ENCODE measurements around the gene FILIP1L.

Gene FILIP1L

GRCh38 chr3:100141586-100141985 lies 27.3 kb upstream of the FILIP1L start:
- H3K4me3 ChIP-seq (ENCODE audit: low read depth, low read length) = no peak overlapping the region
- TF ChIP-seq CTCF (IDR thresholded peaks at IDR 0.05; ENCODE audit: low read depth, low read length) = no peak

DNA sequence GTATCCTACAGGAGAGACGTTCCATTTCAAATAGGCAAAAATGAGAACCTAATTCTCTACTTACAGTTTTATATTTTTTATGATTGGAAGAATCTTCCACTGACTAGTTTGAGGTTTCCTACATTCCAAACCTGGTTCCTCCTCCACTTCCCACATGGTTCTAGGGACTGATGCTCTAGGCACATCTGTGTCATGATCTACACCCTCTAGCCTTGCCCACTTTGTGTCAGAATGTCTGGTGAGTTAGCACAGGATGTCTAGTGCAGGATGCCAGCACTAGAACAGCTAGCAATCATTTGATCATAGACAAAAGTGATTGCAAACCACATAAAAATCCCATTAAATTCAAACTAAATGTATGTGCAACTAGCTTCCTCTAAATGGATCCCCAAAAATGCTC lies 26.7 kb upstream of the FILIP1L start:
- TF ChIP-seq CTCF (IDR thresholded peaks at IDR 0.05; ENCODE audit: low read depth, low read length) = no peak
- H3K4me3 ChIP-seq (ENCODE audit: low read depth, low read length) = no peak overlapping the region

DNA sequence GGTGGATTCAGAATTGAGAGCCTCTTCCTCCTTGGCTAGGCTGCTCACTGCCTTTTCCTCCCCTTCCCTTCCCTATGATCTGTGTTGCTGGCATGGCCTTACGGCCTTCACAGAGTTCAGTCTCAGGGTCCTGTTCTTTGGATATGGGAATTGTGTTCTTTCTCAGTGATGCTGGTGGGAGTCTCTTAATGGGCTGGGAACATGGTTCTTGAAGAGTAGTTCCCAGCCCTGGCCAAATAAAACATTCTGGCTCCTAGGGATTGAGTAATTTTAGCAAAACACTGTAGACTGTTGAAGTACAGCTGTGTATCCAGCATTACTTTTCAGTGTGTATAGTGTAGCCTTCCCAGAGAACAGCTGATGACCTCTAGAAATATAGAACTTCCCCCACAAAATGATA lies 22.6 kb upstream of the FILIP1L start:
- TF ChIP-seq CTCF (IDR thresholded peaks at IDR 0.05; ENCODE audit: low read depth, low read length) = no peak
- H3K4me3 ChIP-seq (ENCODE audit: low read depth, low read length) = no peak overlapping the region

DNA sequence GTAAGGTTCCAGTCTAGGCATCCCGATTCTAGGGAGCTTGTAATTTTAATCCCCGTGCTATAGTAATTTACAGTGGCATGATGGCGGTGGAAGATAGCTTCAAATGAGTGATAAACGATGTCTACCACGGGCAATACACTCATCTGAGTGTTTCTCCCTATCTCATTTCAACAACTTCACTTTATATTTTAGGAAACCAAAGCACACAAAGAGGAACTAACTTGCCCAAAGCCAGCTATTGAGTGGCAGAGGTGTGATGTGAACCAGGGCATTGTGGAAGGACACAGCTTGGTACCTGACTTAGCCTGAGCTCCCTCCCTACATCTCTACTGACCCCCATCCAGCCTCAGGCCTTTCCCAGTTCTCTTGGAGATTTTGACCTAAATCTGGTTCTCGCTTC lies 16.9 kb upstream of the FILIP1L start:
- no peak for TF ChIP-seq CTCF (IDR thresholded peaks at IDR 0.05; ENCODE audit: low read depth, low read length)
- H3K4me3 ChIP-seq (ENCODE audit: low read depth, low read length) = no peak overlapping the region

- TF ChIP-seq CTCF (IDR thresholded peaks at IDR 0.05; ENCODE audit: low read depth, low read length) = no peak
- H3K4me3 ChIP-seq (ENCODE audit: low read depth, low read length) = no peak overlapping the region
Observed at GRCh38 chr3:100129941-100130340, 15.6 kb upstream of the FILIP1L start.

GRCh38 chr3:100128565-100128964 lies 14.3 kb upstream of the FILIP1L start:
- H3K4me3 ChIP-seq (ENCODE audit: low read depth, low read length) = no peak overlapping the region
- TF ChIP-seq CTCF (IDR thresholded peaks at IDR 0.05; ENCODE audit: low read depth, low read length) = no peak

DNA sequence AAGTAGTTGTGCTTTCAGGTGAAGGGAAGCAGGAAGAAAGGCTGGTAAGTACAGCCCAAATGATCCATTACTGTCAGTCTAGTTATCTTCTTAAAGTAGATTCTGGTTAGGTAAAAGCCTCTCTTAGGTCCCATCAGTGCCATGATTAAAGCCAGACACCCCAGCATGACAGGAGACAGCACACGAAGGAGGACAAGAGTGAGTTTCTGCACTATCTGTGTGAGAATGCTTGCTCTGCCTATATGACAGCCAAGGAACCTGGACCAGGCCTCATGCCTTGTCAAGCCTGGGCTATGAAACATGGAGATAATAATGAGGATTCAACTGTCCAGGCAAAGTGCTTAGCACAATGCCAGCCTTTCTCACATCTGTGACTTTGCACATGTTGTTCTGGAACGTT lies 13.5 kb upstream of the FILIP1L start:
- TF ChIP-seq CTCF (IDR thresholded peaks at IDR 0.05; ENCODE audit: low read depth, low read length) = no peak
- H3K4me3 ChIP-seq (ENCODE audit: low read depth, low read length) = no peak overlapping the region

All from WI38 (cell line).